Measurements from ENCODE around the gene POLR2F. TPM values are rescaled to one million over a fixed set of nuclear protein-coding genes. Genes with fewer than 3 reads are reported as not detected.
A peak's percentile ranks its signal among the peaks of the same experiment; 100 is the strongest.

POLR2F gene
- total and polyA plus RNA-seq, 4 donors = 21.4 to 152 (median 56.3) TPM

- H3K4me1 ChIP-seq (ENCODE audit: control insufficient read depth in 4 of 4, insufficient read depth in 4 of 4, low read length in 3 of 4) = peaks cover 0 to under 1% (median 0%) of the 10 kb centered on the region in 4 donors
- no peak overlapping the region for H3K4me3 ChIP-seq (ENCODE audit: low read depth in 1 of 3, low read length in 3 of 3)
- 97% methylated on average over 4 of the region's 4 CpGs for WGBS
- H3K27ac ChIP-seq (ENCODE audit: low read depth in 1 of 2, low read length in 2 of 2) = no peak overlapping the region
- TF ChIP-seq GABPA (IDR thresholded peaks at IDR 0.05 in 1 of 2, conservative IDR thresholded peaks at IDR 0.05 in 1 of 2) (no peak), EGR1 (IDR thresholded peaks at IDR 0.05; ENCODE audit: low read depth in 2 of 2) (no peak), MAX (IDR thresholded peaks at IDR 0.05) (no peak)
- DNase-seq (ENCODE audit: low spot score) = no peak
- H3K36me3 ChIP-seq (ENCODE audit: control insufficient read depth in 4 of 4, insufficient read depth in 3 of 4, low read depth in 1 of 4, low read length in 3 of 4) = peaks cover 10 to 37% (median 14%) of the 10 kb centered on the region in 4 donors
- no peaks in the 10 kb centered on the region for H3K9me3 ChIP-seq (ENCODE audit: control insufficient read depth in 4 of 4, low read length in 3 of 4)
- H3K27me3 ChIP-seq (ENCODE audit: control insufficient read depth in 4 of 4, insufficient read depth in 4 of 4, low read length in 3 of 4) = no peaks in the 10 kb centered on the region
- no peak overlapping the region for H3K9ac ChIP-seq (ENCODE audit: low read depth in 1 of 2, low read length in 2 of 2)
Observed at GRCh38 chr22:37923927-37924326, 29.6 kb upstream of the POLR2F start.

GRCh38 chr22:37924386-37925065 is 29.0 kb upstream of the POLR2F start:
- DNase-seq (ENCODE audit: low spot score) = peak; percentile 26
- WGBS = 92% methylated on average over 18 of the region's 18 CpGs

GRCh38 chr22:37925330-37925729 is 28.2 kb upstream of the POLR2F start:
- no peaks in the 10 kb centered on the region for H3K9me3 ChIP-seq (ENCODE audit: control insufficient read depth in 4 of 4, low read length in 3 of 4)
- no peak overlapping the region for H3K27ac ChIP-seq (ENCODE audit: low read depth in 1 of 2, low read length in 2 of 2)
- H3K9ac ChIP-seq (ENCODE audit: low read depth in 1 of 2, low read length in 2 of 2) = no peak overlapping the region
- H3K4me3 ChIP-seq (ENCODE audit: low read depth in 1 of 3, low read length in 3 of 3) = no peak overlapping the region
- no peaks in the 10 kb centered on the region for H3K27me3 ChIP-seq (ENCODE audit: control insufficient read depth in 4 of 4, insufficient read depth in 4 of 4, low read length in 3 of 4)
- peak; percentile 25 for DNase-seq (ENCODE audit: low spot score)
- TF ChIP-seq TAF1 (conservative IDR thresholded peaks at IDR 0.05) (no peak), EGR1 (IDR thresholded peaks at IDR 0.05; ENCODE audit: low read depth in 2 of 2) (no peak), RAD21 (IDR thresholded peaks at IDR 0.05) (no peak), GABPA (IDR thresholded peaks at IDR 0.05 in 1 of 2, conservative IDR thresholded peaks at IDR 0.05 in 1 of 2) (no peak), REST (IDR thresholded peaks at IDR 0.05) (no peak), ZBTB33 (IDR thresholded peaks at IDR 0.05) (no peak), MAX (IDR thresholded peaks at IDR 0.05) (no peak), YY1 (IDR thresholded peaks at IDR 0.05) (no peak), FOXA1 (IDR thresholded peaks at IDR 0.05) (no peak), ATF3 (IDR thresholded peaks at IDR 0.05) (no peak)
- no peaks in the 10 kb centered on the region for H3K4me1 ChIP-seq (ENCODE audit: control insufficient read depth in 4 of 4, insufficient read depth in 4 of 4, low read length in 3 of 4)
- H3K36me3 ChIP-seq (ENCODE audit: control insufficient read depth in 4 of 4, insufficient read depth in 3 of 4, low read depth in 1 of 4, low read length in 3 of 4) = peaks cover 5 to 32% (median 14%) of the 10 kb centered on the region in 4 donors
- 82% methylated on average over 3 of the region's 3 CpGs for WGBS

More at GRCh38 chr22:37924386-37925065, 29.0 kb upstream of the POLR2F start:
- Histone ChIP-seq H3K27me3 (ENCODE audit: control insufficient read depth in 4 of 4, insufficient read depth in 4 of 4, low read length in 3 of 4) (no peaks in the 10 kb centered on the region), H3K4me1 (ENCODE audit: control insufficient read depth in 4 of 4, insufficient read depth in 4 of 4, low read length in 3 of 4) (no peaks in the 10 kb centered on the region), H3K27ac (ENCODE audit: low read depth in 1 of 2, low read length in 2 of 2) (no peak overlapping the region), H3K36me3 (ENCODE audit: control insufficient read depth in 4 of 4, insufficient read depth in 3 of 4, low read depth in 1 of 4, low read length in 3 of 4) (peaks cover 5 to 34% (median 14%) of the 10 kb centered on the region in 4 donors), H3K9me3 (ENCODE audit: control insufficient read depth in 4 of 4, low read length in 3 of 4) (no peaks in the 10 kb centered on the region), H3K9ac (ENCODE audit: low read depth in 1 of 2, low read length in 2 of 2) (no peak overlapping the region), H3K4me3 (ENCODE audit: low read depth in 1 of 3, low read length in 3 of 3) (no peak overlapping the region)
- TF ChIP-seq CTCF (IDR thresholded peaks at IDR 0.05; ENCODE audit: low read depth, low read length, missing input control) = no peak
- no peak for TF ChIP-seq EGR1 (IDR thresholded peaks at IDR 0.05; ENCODE audit: low read depth in 2 of 2)
- TF ChIP-seq FOXA1 (IDR thresholded peaks at IDR 0.05) = no peak
- TF ChIP-seq NR2F2 (IDR thresholded peaks at IDR 0.05) = no peak
